HG03442 (cell line): ENCODE data around the gene SGSH.
A peak's percentile ranks its signal among the peaks of the same experiment; 100 is the strongest.

Experiments used
- ATAC-seq: cut with Tn5 transposase; IDR thresholded peaks from one replicate; pipeline ENCODE4 v1.9.1; 2021; ENCODE audit warnings: mild to moderate bottlenecking, moderate library complexity; ENCODE audit not compliant: unreplicated experiment

SGSH gene

DNA sequence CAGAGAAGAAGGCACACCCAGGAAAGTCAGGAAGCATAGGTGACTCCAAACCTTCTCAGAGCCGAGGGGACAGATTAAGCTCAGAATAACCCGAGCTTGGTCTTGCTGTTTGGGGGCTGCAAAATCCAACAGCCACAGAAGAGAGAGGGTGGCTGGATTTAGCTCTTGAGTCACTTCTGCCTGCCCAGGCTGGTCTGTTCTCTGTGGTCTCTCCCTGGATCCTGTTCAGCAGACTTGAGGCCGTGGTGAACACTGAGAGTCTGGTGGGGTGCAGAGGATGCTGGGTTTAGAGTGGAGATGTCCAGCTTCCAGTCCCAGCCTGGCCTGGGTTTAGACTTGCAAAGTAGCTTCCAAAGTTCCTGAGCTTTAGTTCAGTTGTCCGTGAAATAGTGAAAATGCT, 8.9 kb upstream of the SGSH start:
- ATAC-seq: no peak

DNA sequence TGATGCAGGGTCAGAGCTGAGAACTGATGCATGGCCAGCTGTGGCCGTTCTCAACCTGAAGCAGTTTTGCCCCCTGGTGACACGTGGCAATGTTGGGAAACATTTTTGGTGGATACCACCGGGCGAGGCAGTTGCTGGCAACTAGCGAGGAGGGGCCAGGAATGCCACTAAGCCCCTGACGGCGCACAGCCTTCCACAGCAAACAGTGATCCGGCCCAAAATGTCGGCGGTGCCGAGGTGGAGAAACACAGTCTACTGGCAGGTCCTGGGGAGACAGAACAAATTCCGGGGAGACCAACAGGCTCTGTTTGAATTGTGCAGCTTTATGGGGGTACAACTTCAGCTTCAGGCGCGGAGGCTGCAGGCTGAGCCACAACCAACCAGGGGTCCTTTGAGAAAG, 8.3 kb upstream of the SGSH start:
- ATAC-seq: no peak

DNA sequence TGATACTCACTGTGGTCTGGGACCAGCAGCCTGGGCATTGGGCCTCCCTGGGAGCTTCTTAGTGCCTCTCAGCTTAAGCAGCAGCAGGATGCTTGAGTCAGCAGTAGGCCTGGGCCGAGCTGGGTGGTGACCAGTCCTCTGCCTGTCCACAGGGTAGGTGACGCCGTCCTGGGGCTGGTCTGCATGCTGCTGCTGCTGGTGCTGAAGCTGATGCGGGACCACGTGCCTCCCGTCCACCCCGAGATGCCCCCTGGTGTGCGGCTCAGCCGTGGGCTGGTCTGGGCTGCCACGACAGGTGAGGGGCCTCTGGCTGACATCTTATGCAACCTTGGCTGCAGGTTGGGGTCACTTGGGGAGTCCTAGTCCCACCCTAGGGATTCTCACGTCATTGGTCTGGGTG, 7.5 kb upstream of the SGSH start:
- ATAC-seq: no peak

DNA sequence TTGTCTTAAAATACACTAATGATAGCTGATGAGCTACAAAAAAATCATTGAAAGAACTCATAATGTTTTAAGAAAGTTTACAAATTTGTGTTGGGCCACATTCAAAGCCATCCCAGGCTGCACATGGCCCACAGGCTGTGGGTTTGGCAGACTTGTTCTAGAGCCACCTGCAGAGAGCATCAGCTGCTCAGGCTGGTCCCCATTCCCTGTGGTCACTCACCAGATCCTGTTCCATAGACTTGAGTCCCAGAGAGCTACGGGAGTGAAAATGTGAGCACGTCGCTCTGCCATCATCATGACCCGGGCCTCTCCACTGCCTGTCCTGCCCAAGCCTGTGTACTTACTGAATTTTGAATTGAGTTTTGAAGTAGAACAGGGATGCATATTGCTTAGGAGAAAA, 7.0 kb upstream of the SGSH start:
- ATAC-seq: no peak

DNA sequence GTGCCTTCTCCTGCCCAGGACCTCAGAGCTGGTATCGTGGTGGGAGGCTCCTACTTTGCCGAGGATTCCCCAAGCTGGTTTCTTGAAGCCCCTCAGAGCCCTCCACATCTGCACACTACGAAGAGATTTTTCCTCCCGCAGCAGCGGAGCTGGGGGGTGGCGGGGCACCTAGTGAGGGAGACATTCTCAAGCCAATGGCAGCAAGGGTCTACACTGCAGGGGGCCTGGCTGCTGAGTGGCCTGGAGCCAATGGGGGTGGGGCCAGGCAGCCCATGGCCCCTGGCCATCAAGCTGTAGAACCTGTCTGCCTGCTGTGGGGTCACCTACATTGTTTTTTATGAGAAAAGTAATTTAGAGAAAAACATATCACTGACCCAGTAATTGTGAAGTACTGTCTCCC, 5.1 kb upstream of the SGSH start:
- no peak for ATAC-seq

GRCh38 chr17:80224683-80225082, 4.5 kb upstream of the SGSH start:
- ATAC-seq: no peak

GRCh38 chr17:80223838-80224497, 3.8 kb upstream of the SGSH start:
- no peak for ATAC-seq

GRCh38 chr17:80223142-80223815, 3.1 kb upstream of the SGSH start:
- ATAC-seq: no peak

- ATAC-seq: no peak
Observed at GRCh38 chr17:80222376-80223141, 2.4 kb upstream of the SGSH start.

- ATAC-seq: no peak
Observed at GRCh38 chr17:80221351-80222105, 1.4 kb upstream of the SGSH start.

GRCh38 chr17:80220736-80221215, 643 bp upstream of the SGSH start:
- no peak for ATAC-seq

DNA sequence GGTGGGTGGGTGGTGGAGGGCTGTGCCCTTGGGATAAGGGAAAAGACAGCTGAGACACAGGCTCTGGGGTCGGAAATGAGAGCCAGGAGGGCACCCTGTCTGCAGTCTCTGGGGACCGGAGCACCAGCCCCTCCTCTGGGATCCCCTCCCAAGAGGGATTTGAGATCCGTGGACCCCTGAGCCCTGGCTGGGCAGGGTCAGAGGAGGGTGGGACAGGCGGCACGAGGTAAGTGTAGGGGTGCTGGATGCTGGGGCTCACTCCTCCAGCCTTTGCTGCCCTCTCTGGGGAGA, 425 bp downstream of the SGSH start:
- ATAC-seq: peak; percentile 14

DNA sequence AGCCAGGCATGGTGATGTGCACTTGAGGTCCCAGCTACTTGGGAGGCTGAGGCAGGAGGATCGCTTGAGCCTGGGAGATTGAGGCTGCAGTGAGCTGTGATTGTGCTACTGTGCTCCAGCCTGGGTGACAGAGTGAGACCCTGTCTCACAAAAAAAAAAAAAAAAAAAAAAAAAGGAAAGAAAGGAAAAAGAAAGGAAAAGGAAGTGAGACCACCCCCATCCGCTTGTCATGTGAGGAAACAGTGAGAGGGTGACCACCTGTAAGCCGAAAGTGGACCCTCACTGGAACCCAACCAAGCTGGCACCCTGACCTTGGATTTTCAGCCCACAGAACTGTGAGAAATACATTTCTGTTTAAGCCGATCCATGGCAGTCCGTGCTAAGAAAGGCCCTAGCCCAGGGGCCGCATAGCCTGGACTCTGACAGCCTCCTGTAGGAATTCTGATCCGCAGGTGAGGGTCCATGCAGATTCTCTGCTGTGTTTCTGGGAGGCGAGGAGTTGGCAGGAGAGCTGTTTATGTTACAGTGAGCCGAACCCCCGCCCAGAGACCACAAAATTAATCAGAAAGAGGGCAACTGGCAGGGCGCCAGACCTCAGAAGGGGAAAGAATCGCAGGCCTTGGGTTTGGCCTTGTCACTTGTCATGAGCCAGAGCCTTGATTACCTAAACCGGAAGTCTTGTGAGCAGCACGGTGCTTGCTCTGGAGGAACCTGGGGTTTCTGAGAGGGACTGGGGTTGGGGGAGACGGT, 945 bp downstream of the SGSH start:
- ATAC-seq: peak; percentile 36

DNA sequence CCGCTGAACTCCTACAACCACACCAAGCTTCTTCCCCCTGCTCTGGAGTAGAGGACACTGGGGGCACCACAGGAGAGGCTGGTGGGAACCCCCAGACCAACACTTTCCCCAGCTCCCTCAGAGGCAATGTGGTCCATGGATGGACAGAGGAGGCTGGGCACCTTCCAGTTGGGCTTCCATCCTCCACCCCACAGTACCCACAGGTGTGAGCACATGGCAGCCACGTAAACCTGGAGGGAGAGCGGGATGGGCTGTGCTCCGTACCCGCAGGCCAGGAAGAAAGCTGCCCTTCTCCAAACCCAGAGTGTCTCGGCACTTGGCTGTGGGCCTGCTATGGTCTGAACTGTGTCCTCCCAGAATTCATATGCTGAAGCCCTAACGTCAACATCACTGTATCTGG, 1.7 kb downstream of the SGSH start:
- no peak for ATAC-seq

- ATAC-seq: no peak
Observed at GRCh38 chr17:80217703-80218362, 2.3 kb downstream of the SGSH start.

DNA sequence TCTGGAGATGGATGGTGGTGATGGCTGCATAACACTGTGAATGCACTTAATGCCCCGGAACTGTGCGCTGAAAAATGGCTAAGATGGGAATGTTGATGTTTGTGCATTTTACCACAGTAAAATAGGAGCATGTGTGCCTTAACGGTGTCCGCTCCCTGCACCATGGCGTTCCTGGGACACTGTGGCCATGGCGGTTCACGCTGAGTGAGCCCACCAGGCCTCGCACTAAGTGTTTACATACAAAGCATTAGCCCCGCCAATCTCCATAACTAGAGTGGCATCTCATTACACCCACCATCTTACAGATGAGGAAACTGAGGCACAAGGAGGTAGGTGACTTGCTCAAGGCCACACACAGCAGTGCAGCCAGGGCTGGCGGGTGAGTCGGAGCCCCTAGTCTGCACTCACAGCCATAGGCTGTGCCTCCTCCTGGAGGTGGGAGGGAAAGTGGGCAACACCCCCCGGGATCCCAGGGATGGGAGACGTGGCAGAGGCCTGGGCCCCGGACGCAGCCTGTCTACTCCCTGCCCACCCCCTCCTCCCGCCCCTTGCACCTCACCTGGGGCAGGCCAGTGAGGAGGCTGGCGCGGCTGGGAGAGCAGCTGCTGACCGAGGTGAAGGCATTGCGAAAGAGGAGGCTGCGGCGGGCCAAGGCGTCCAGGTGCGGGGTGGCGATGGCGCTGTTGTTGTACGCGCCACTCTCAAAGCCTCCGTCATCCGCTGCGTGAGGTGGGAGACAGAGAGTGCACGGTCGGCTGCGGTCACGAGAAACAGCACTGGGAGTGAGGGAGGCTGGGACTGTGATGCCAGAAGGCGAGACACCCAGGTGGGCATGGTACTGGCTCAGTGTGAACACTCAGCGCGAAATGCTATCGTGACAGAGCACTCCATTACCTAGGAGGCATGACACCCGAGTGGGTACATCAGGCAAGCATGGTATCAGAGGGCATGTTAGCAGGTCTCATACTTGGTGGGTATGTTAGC, 3.4 kb downstream of the SGSH start:
- ATAC-seq: no peak

DNA sequence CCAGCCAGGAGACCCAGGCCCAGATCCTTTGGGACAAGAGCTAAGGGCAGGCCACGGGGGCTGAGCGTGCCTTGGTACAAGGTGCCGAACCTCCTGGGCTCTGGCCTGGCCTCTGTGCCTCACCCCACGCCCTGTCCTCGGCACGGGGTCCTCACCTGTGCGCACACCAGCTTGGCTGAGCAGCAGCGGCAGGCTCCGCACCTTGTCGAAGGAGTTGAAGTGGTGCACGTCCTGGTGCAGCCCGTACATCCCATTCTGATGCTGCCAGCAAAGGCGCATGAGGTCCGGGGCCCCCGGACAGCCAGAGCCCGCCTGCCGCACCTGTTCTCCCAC, 5.3 kb downstream of the SGSH start:
- ATAC-seq: no peak

DNA sequence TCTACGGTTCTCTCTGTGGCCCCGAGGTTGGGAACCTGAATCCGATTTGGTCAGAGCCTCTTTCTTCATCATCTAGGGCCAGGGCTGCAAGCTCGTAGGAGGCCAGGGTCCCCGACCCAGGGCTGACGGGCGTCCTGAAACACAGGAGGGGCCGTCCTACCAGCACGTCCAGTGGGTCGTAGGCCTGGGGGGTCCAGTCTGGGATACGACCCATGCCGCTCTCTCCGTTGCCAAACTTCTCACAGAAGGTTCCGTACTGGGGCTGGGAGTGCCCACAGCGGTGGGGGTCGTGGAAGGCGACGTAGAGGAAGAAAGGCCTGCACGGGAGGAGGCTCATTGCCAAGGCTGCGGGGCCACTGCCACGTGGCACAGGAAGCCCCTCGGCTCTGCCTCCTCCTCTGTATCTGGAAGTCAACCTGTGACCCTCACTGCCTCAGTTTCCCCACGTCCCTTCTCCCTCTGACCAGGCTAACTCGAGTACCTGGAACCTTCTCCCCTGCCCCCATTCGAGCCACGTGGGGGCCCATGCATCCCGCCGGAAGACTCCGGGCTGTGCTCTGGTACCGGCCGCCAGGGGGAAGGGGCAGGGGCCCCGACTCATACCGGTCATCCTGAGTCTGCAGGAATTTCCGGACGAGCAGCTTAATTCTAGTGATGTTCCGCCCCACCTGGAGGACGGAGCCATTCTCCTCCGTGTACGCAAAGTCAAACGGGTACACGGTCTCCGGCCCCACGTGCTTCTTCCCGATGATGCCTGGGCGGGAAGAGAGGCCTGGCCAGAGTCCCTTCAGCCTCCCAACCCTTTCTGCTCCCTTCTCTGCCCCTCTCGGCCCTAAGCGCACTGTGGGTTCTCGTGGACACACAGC, 5.9 kb downstream of the SGSH start:
- no peak for ATAC-seq
